Measurements from ENCODE around the gene NPTN.

DNA sequence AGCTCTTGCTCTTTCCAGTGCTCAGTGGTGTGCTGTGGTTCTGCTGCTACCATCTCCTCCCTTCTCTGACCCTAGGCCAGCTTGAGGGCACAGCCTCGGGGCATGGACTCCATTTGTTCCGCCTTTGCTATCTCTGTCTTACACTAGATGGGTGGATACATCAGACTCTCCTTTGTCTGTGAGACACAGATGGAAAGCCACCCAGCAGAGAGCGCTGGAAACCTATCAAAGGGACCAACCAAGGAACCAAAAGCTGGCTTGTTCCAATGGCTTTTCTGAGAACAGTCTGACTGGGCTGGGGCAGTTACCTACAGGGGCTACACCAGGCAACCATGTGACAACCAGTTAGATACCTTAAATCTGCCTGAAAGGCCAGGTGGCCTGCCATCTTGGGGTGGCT is 63.8 kb downstream of the NPTN start:
- TF ChIP-seq, protein P1, sequence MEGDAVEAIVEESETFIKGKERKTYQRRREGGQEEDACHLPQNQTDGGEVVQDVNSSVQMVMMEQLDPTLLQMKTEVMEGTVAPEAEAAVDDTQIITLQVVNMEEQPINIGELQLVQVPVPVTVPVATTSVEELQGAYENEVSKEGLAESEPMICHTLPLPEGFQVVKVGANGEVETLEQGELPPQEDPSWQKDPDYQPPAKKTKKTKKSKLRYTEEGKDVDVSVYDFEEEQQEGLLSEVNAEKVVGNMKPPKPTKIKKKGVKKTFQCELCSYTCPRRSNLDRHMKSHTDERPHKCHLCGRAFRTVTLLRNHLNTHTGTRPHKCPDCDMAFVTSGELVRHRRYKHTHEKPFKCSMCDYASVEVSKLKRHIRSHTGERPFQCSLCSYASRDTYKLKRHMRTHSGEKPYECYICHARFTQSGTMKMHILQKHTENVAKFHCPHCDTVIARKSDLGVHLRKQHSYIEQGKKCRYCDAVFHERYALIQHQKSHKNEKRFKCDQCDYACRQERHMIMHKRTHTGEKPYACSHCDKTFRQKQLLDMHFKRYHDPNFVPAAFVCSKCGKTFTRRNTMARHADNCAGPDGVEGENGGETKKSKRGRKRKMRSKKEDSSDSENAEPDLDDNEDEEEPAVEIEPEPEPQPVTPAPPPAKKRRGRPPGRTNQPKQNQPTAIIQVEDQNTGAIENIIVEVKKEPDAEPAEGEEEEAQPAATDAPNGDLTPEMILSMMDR (IDR thresholded peaks at IDR 0.05; ENCODE audit: low read length): no peak
- no peak for TF ChIP-seq EZH2 (IDR thresholded peaks at IDR 0.05; ENCODE audit: borderline replicate concordance, low read length)

Measured in OCI-LY1 (cell line).